Caco-2 (cell line): ENCODE data around the gene PPP2R3A. TPM values are rescaled to one million over a fixed set of nuclear protein-coding genes. Genes with fewer than 3 reads are reported as not detected.

Source experiments
- BruUV-seq: library from RNA; stranded (reverse); fragments of 400-500 nt; replicated peaks from 2 replicates; lab custom pipeline; 2021; lab: Mats Ljungman, UMichigan
- CTCF ChIA-PET: fragments of 300-600 bp; sonication (Branson Sonifier 250); formaldehyde crosslinking; loops from one replicate; lab custom pipeline; 2022; ENCODE audit warnings: antibody characterized with exemption; lab: Charles Lee
- POLR2A ChIA-PET: fragments of 300-600 bp; sonication (Branson Sonifier 250); formaldehyde crosslinking; loops from one replicate; lab custom pipeline; 2022; ENCODE audit warnings: antibody characterized with exemption; lab: Charles Lee
- DNase-seq, 2 experiments: peaks; one replicate each; pipeline versions ENCODE4 v3.0.0 to v3.0.0-alpha.2; 2020 to 2022
- H3K27me3 ChIP-seq: replicated peaks from 2 replicates; pipeline ENCODE4 v1.6.0; 2011; ENCODE audit warnings: low read length; ENCODE audit not compliant: control insufficient read depth, insufficient read depth
- H3K36me3 ChIP-seq: 2 replicates; pipeline ENCODE4 v1.5.1; 2011; ENCODE audit warnings: low read length; ENCODE audit not compliant: control insufficient read depth, insufficient read depth
- H3K4me1 ChIP-seq: fragments of 250-450 bp; sonication (Bioruptor Pico); 2 replicates; pipeline ENCODE4 v1.5.1; 2020; ENCODE audit warnings: mild to moderate bottlenecking
- H3K4me3 ChIP-seq: 2 replicates; pipeline ENCODE4 v1.5.1; 2011; ENCODE audit warnings: low read depth, mild to moderate bottlenecking, control low read depth, low read length
- H3K9me3 ChIP-seq: fragments of 250-450 bp; sonication (Bioruptor Pico); 2 replicates; pipeline ENCODE4 v1.5.1; 2020; ENCODE audit warnings: mild to moderate bottlenecking, moderate library complexity
- H3K27ac Mint-ChIP-seq: one replicate; pipeline ENCODE4 v1.8.0; 2022; ENCODE audit warnings: mixed read lengths; ENCODE audit not compliant: unreplicated experiment
- H3K27me3 Mint-ChIP-seq: one replicate; pipeline ENCODE4 v1.8.0; 2022; ENCODE audit warnings: mixed read lengths; ENCODE audit not compliant: insufficient read depth, unreplicated experiment
- H3K36me3 Mint-ChIP-seq: one replicate; pipeline ENCODE4 v1.8.0; 2022; ENCODE audit warnings: mild to moderate bottlenecking, mixed read lengths; ENCODE audit not compliant: insufficient read depth, unreplicated experiment
- H3K4me1 Mint-ChIP-seq: one replicate; pipeline ENCODE4 v1.8.0; 2022; ENCODE audit warnings: low read depth, mixed read lengths; ENCODE audit not compliant: unreplicated experiment
- H3K4me3 Mint-ChIP-seq: one replicate; pipeline ENCODE4 v1.8.0; 2022; ENCODE audit warnings: mild to moderate bottlenecking, moderate library complexity, mixed read lengths; ENCODE audit not compliant: unreplicated experiment
- H3K9me3 Mint-ChIP-seq: one replicate; pipeline ENCODE4 v1.8.0; 2022; ENCODE audit warnings: mixed read lengths; ENCODE audit not compliant: unreplicated experiment
- CTCF ChIP-seq, 2 experiments: fragments of 200-600 bp in 1 of 2; IDR thresholded peaks; 1 replicate in 1 of 2; 2 replicates in 1 of 2; pipeline versions ENCODE4 v1.5.1 to v1.8.0; 2011 to 2022; ENCODE audit warnings: antibody characterized with exemption in 1 of 2, control low read depth in 1 of 2, inconsistent platforms in 1 of 2, low read depth in 1 of 2, low read length in 1 of 2, mild to moderate bottlenecking in 1 of 2, moderate library complexity in 1 of 2; ENCODE audit not compliant: insufficient read depth in 1 of 2, severe bottlenecking in 1 of 2, unreplicated experiment in 1 of 2
- intact Hi-C: fragments of 100-400 bp; cut with micrococcal nuclease; formaldehyde crosslinking; loops from one replicate; pipeline ENCODE4 v1.10.0; 2022; ENCODE audit not compliant: unreplicated experiment
- total RNA-seq: library from RNA; stranded (reverse); gene quantifications from 2 replicates; pipeline ENCODE4 v1.2.3, GENCODE V29; 2022

PPP2R3A gene
- total RNA-seq, 1 experiment from 2014 or later = 9.5 TPM

GRCh38 chr3:136171097-136171542 lies 205.6 kb downstream of the PPP2R3A start:
- Mint-ChIP-seq H3K36me3 (no peaks in the 10 kb centered on the region), H3K27me3 (no peaks in the 10 kb centered on the region), H3K27ac (no peak overlapping the region), H3K9me3 (no peaks in the 10 kb centered on the region), H3K4me1 (no peaks in the 10 kb centered on the region), H3K4me3 (no peak overlapping the region)
- Histone ChIP-seq H3K9me3 (no peaks in the 10 kb centered on the region), H3K4me3 (no peak overlapping the region), H3K27me3 (no peaks in the 10 kb centered on the region), H3K36me3 (no peaks in the 10 kb centered on the region), H3K4me1 (no peaks in the 10 kb centered on the region; the same call in 1 of the 2 replicates)
- DNase-seq = no peak
- BruUV-seq = no TSS peak
- POLR2A ChIA-PET = no interaction called here
- no peak for TF ChIP-seq CTCF (IDR thresholded peaks at IDR 0.05; ENCODE audit: insufficient read depth in 1 of 2, low read depth in 1 of 2, low read length in 1 of 2, severe bottlenecking in 1 of 2, unreplicated experiment in 1 of 2)
- intact Hi-C loops = no loop called here
- CTCF ChIA-PET = no interaction called here

- H3K4me1 ChIP-seq = no peaks in the 10 kb centered on the region
- no peak overlapping the region for H3K4me3 Mint-ChIP-seq
- no TSS peak for BruUV-seq
- no peak overlapping the region for H3K27ac Mint-ChIP-seq
- TF ChIP-seq CTCF (IDR thresholded peaks at IDR 0.05; ENCODE audit: insufficient read depth in 1 of 2, low read depth in 1 of 2, low read length in 1 of 2, severe bottlenecking in 1 of 2, unreplicated experiment in 1 of 2) = no peak
- CTCF ChIA-PET = no interaction called here
- intact Hi-C loops = no loop called here
- no peaks in the 10 kb centered on the region for H3K9me3 ChIP-seq
- DNase-seq = no peak
- no peaks in the 10 kb centered on the region for H3K27me3 ChIP-seq
- H3K4me1 Mint-ChIP-seq = no peaks in the 10 kb centered on the region
- POLR2A ChIA-PET = no interaction called here
- H3K36me3 Mint-ChIP-seq = no peaks in the 10 kb centered on the region
- no peaks in the 10 kb centered on the region for H3K27me3 Mint-ChIP-seq
- H3K36me3 ChIP-seq = no peaks in the 10 kb centered on the region
- H3K9me3 Mint-ChIP-seq = no peaks in the 10 kb centered on the region
- H3K4me3 ChIP-seq = no peak overlapping the region
Measured at GRCh38 chr3:136173939-136174490, 208.5 kb downstream of the PPP2R3A start.

- CTCF ChIA-PET = no interaction called here
- Mint-ChIP-seq H3K4me3 (no peak overlapping the region), H3K9me3 (no peaks in the 10 kb centered on the region), H3K36me3 (peaks cover 6% of the 10 kb centered on the region), H3K4me1 (peaks cover 8% of the 10 kb centered on the region), H3K27ac (no peak overlapping the region), H3K27me3 (no peaks in the 10 kb centered on the region)
- no TSS peak for BruUV-seq
- POLR2A ChIA-PET = no interaction called here
- TF ChIP-seq CTCF (IDR thresholded peaks at IDR 0.05; ENCODE audit: insufficient read depth in 1 of 2, low read depth in 1 of 2, low read length in 1 of 2, severe bottlenecking in 1 of 2, unreplicated experiment in 1 of 2) = no peak
- no peak for DNase-seq
- no peak overlapping the region for H3K4me3 ChIP-seq
- 0 out of 2 replicates have a peak, but pooled peaks cover 6% of the 10 kb centered on the region for H3K4me1 ChIP-seq
- no peaks in the 10 kb centered on the region for H3K9me3 ChIP-seq
- intact Hi-C loops = no loop called here
- H3K27me3 ChIP-seq = no peaks in the 10 kb centered on the region
- no peaks in the 10 kb centered on the region for H3K36me3 ChIP-seq
Measured at GRCh38 chr3:136177876-136178275, 212.3 kb downstream of the PPP2R3A start.
